DND-41 (cell line): Measurements from ENCODE around the gene PITPNC1.

Experiments
- CTCF ChIP-seq: IDR thresholded peaks from 2 replicates; pipeline ENCODE4 v1.5.1; 2012; ENCODE audit warnings: borderline replicate concordance, low read length, moderate library complexity, mild to moderate bottlenecking; ENCODE audit not compliant: poor library complexity, severe bottlenecking; ENCODE audit errors: extremely low read depth
- EZH2 ChIP-seq: IDR thresholded peaks from 3 replicates; pipeline ENCODE4 v1.6.1; 2012; ENCODE audit warnings: borderline replicate concordance, low read depth, mild to moderate bottlenecking, moderate library complexity, low read length, inconsistent platforms; ENCODE audit not compliant: severe bottlenecking

- TF ChIP-seq CTCF = peak; percentile 100
- no peak for TF ChIP-seq EZH2
Measured at GRCh38 chr17:67475161-67475937, 98.3 kb downstream of the PITPNC1 start.
